Activated effector memory CD4-positive, alpha-beta T cell treated with anti-CD3 and anti-CD28 coated beads, Interleukin-2, amount 50 U/mL, for 16 hours (primary cell): ENCODE results near the gene RIN1.

ENCODE experiments used
- DNase-seq: peaks from one replicate; pipeline ENCODE4 v3.0.0-alpha.2; 2020

The RIN1 gene

DNA sequence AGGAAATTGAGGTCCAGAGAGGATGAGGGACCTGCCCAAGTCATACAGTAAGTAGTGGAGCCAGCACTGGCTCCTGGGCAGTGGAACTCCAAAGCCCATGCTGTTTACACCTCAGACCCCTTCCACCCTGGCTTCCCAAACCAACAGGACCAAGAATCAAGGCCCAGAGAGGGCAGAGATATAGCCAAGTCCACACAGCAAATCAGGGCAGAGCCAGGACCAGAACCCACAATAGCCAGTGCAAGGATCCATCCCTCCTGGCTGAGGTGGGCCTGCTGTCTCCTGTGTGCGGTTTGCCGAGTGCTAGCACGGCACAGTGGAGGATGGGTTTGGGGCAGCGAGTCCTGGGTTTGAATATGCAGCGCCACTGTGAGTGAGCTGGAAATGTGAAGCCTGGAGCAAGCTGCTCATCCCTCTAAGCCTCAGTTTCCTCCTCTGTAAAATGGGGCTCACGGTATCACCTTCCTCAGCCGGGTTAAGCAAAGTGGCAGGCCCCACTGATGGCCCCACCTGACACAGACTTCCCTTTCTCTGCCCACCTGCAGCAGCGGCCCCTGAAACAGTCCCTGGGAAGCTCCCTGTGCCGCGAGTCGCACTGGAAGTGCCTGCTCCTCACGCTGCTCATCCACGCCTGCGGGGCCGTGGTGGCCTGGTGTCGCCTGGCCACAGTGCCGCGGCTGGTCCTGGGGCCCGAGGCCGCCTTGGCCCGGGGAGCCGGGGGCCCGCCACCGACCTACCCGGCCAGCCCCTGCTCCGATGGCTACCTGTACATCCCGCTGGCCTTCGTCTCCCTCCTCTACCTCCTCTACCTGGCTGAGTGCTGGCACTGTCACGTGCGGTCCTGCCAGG lies 42.2 kb downstream of the RIN1 start:
- DNase-seq: peak; percentile 56

DNA sequence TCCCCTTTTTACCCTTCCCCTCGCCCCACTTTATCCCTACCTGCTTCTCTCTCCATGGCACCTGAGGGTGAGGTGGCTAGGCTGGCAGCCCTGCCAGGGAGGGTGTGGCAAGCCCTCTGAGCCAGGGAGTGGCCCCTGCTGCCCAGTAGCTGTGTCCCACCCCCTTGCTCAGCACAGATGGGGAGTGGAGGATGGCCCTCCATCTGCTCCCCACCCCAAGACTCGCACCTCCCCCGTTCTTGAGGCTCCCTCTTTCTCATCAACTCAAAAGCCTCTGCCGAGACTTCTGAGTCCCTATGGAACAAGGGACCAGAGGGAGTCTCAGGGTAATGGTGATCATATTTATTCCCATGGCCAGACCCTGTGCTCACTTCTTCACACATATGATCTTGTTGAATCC lies 42.9 kb downstream of the RIN1 start:
- no peak for DNase-seq

DNA sequence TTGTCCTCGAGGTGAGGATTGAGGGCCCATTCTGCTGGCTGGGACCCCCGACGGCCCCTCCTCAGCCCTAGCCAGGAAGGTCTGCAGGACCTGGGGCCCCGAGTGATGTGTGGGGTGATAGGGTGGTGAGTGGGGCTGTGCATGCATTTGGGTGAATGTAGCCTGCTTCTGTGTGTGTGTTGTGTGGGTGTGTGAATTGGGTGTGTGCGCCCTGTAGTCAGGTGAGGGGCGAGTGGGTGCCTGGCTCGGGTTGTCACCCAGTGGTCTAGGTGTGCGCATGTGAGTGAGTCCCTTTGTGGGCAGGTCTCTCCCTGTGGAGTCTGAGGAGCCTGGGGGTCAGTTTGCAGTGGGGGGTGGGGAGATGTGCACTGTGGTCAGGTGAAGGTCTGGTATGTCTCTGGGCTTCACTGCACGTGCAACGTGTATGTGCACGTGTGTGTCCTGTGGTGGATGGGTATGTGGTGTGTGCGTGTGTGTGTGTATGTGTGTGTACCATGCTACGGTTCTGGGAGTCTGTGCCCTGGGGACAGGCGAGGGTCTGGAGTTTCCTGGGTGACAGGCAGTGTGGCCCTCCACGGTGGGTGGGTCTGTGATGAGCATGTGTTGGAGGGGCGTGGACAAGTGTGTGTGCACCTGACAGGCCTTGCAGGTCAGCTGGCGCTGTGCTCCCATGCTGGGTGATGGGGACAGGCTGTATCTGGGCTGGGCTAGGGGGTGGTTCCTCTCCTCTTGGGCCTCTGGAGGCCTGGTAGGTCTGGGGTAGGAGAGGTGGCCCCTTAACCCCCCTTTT lies 43.5 kb downstream of the RIN1 start:
- DNase-seq: no peak

DNA sequence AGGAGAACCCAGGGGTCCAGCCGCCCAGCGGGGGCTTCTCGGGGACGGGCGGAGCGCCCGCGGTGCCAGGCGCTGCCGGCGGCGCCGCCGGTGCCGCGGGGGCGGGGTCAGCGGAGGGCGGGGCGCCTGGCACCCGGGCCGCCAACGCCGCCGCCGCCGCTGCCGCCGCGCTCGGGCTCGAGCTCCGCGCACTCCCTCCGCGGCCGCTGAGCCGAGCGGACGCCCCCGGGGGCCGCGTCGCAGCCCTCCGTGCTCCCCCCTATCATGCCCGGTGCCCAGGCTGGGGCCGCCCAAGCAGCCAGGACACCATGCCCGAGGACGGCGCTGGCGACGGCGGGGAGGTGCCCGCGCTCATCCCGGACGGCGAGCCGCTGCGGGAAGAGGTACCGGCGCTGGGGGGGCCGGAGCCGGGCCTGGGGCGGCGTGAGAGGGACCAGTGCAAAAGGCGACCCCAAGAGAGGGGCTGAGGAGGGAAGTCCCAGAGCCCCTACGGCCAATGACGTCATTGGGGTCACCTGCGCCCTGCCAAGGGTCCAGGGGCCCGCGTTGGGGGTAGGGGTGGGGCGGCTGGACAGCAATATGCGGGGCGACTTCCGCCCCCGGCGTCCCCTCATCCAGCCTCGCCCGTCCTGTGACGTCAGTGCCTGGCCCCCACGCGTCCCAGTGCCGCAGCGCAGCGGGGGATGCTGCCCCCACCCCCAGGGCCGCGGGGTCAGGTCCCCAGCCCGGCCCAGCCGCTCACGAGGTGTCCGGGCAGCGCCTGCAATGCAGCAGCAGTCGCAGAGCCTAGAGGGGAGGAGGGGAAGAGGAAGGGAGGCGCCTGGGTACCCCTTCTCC lies 44.3 kb downstream of the RIN1 start, which contains the start of gene TMEM151A:
Gene TMEM151A (plus strand): TSS at position 189 of the 837 bp plus-strand sequence. CDS start 120 bp downstream, at position 309.
- DNase-seq: peak; percentile 79

DNA sequence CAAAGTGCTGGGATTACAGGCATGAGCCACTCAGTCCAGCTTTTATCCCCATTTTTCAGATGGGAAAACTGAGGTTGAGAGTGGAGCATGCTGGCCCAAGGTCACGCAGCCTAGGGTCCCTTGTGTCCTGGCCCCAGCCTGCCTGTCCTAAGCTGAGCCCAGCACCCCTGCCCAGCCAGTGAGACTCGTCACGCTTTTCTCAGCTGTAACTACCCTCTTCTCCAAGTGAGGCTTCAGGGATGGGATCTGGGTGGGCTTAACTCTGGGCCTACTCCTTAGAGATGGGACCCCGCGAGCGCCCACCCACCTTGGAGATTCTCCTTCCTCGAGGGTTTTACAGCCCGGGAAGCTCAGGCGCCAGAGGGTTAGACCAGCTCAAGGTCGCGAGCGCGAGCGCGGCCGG lies 44.9 kb downstream of the RIN1 start:
- DNase-seq: no peak

DNA sequence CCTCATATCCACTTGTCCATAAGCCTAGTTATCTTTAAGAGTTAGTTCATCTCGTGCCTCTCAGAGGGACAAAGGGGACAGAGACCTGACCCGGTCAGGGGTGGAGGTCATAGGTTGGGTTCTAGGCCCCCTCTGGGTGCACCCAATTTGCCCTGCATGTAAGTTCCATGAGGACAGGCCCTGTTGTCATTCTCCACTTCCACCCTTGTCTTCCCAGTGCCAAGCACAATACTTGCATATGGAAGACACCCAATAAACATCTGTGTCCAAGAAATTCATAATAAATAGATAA lies 46.0 kb downstream of the RIN1 start:
- peak; percentile 60 for DNase-seq

DNA sequence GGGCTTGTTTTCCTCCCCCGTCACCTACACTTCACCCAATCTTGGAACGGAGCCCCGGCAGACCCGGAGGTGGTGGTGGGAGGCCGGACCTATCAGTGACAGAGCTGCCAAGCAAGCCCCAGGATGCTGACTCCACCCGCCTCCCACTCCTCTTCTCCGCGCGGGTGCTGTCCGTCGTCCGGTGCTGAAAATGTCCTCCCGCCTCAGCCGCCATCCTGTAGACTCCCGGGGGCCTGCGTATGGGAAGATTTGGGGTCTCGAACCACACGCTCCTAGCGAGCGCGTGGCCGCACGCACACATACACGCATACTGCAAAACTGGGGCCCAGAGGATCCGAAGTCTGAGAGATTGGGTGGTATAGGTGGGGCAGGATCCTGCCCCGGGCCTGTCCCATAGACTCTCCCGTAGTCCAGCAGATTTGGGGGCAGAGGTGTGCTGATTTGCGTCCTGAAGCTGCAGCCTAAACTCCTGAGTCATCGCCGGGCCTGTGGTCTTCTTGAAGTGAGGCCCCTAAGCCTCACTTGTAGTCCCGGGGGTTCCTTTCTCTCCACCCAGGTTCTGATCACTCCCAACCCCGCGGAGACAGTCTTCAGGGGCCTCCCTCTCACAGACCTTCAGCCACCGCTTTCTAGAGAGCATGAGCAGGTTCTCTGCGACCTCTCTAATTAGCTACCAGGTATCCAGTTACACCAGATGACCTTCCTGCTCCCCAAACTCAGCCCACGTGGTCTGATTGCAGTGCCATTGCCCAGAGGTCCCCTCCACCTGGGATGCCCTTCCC lies 46.5 kb downstream of the RIN1 start:
- peak; percentile 93 for DNase-seq

DNA sequence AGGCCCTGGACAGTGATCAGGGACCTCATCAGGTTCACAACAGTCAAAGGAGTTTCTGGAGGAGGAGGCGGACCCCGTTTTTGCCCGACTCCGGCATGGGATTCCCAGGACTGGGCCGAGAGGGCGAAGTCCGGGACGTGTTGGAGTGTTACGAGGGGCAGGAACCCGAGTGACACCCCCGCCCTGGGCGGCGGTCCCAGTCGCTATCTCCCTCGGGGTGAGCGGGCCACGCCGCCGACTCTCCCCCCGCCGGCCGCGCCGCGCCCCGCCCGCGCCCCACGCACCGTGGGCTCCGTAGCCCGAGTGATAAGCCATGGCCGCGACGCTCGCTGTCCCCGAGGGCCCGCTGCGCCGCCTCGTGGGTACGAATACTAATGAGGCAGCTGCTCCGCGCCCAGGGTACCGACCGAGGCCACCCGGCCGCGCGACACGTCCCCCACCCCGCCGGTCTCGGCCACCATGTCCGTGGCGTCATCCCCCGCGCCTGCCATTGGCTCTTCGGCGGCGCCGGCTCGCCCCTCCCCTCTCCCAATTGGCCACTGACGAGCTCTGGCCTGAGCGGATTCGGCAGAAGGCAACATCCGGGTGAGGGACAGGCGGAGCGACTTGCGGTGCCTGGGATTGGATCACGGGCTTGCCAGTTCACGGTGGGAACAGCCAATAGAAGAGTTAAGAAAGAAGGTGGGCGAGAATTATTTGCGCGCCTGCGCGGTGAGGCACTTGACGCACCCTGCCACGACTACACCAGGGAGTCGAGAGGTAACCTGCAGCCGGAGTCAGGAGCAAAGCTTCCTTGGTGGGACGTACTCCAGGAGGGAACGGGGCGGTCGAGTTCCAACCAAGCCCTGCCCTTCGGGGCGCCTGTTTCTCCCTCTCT lies 47.3 kb downstream of the RIN1 start, which contains the start of gene YIF1A:
Gene YIF1A (minus strand): TSS at position 473 of the 877 bp plus-strand sequence. CDS start 158 bp downstream, at position 315.
- peak; percentile 99 for DNase-seq

DNA sequence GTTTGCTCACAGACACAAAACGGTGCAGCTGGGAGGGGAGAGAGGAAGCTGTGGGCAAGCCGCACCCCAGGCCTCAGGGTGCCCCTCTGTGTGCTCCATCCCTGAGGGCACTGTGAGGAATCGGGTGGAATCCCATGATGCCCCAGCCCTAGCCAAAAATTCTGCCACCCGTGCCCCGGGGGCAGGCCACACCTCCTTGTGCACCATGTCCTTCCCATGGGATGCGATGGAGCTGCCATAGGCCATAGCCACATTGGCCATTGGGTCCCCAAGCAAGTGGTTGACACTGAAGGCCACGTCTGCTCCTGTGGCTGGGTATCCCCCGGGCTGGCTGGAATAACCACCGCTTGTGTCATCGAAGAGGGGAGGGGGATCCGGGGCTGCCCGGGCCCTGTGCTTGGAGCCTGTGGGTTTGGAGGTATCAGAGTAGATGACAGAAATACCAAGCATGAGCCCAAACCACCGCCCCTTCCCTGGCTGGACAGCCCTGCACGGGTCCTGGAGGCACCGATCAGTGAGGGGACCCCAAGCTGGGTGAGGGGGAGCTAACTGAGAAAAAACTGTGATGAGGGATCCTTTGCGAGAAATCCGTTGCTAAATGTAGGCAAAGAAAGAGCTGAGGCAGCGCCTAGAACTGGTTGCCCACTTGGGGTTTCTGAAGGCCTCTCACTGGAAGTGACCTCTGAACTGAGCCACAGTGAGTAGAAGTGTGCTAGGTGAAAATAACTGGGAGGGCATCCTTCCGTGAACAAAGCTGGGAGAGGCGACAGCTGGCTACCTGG lies 48.2 kb downstream of the RIN1 start:
- DNase-seq: no peak

DNA sequence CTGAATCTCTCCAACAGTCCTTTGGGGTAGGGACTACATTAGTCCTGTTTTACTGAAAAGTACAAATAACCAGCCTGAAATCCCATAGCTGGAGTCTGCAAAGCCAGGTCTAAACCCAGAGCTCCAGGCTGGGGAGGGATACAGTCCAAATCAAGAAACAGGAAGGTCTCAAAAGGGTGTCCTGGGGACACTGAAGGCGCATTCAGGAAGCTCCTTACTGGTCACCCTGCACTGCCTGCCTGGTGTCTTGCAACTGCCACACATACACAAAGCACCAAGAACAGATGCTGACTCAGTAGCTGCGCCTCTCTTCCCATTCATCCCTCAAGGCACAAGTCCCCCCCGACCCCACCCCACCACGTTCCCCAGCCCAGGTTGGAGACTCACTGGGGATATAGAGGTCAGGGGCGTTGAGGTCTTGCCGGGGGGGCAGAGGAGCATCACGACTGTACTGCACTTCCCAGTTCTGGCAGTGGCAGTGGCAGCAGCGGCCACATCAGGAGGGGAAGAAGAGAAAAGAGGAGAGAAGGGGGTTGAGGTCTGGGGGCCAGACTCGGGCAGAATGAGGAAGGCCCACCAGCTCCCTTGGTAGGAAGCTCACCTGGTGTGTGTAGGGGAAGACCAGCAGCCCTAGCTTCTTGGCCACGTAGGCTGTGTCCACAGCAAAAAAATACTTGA lies 48.9 kb downstream of the RIN1 start:
- no peak for DNase-seq

DNA sequence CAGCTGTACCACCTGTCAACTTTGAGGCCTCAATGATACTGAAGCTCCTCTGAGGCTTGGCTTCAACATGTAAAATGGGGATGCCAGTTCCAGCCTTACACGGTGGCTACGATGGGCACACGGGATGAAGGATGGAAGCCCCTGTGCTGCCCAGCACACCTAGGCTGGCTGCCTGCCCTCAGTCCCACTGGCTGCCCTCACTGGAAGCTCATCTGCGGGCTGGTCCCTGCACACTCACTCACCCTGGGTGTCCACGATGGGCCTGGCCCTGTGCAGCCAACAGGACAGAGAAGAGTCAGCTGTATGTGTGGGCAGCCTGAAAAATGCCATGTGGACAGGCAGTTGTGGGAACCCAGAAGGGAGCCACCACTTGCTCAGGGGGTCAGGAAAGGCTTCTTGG lies 49.5 kb downstream of the RIN1 start:
- peak; percentile 60 for DNase-seq

DNA sequence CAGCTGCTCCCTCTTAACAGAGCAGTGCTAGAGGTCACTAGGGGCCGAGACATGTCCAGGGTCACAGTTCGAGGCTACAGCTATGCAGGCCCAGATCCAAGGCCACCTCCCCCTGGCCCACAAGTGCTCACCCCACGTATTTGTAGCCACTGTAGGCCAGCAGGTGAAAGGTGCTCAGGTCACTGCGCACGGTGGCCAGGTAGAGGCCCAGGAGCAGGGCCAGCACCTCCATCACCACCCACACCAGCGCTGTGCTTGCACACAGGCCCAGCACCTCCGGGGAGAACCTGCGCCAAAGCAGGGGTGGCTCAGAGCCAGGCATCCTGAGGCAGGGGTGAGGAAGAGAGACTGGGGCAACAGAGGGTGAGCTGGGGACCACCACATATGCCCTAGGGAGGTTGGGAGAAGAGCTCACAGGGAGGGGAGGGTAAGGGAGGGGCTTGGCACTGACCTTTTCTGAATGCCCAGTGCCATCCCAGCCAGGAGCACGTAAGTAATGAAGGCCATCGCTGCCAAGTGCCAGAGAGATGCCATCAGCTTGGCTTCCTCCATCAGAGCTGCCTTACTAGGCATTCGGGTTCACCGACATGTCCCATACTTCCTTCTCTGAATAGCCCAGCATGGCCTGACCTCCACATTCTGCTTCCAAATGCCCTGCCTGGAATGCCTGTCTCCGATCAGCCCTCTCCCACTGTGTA lies 50.8 kb downstream of the RIN1 start:
- no peak for DNase-seq

DNA sequence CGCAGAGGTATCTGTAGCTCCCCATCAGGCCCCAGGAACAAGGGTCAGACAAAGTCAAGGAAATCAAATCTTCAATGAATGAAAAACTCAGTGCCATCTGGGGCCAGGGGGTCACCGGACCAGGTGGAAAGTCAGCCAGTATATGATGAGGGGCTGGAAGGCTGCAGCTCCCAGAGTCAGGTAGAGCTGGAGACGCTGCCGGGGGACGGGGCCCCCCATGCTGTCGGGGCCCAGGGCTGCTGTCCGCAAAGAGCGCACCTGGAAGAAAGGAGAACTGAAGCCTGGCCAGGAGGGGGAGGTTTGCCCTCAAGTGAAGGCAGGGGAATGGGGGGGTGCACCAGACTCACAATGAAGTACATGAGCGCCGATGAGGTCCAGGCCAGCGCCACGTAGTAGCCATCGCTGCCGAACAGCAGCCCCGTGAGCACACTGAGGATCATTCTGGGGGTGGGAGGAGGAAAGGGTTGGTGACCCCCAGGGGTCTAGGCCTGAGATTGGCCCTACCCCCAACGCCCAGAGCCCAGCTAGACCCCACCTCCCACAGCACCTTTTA lies 51.6 kb downstream of the RIN1 start:
- DNase-seq: no peak

DNA sequence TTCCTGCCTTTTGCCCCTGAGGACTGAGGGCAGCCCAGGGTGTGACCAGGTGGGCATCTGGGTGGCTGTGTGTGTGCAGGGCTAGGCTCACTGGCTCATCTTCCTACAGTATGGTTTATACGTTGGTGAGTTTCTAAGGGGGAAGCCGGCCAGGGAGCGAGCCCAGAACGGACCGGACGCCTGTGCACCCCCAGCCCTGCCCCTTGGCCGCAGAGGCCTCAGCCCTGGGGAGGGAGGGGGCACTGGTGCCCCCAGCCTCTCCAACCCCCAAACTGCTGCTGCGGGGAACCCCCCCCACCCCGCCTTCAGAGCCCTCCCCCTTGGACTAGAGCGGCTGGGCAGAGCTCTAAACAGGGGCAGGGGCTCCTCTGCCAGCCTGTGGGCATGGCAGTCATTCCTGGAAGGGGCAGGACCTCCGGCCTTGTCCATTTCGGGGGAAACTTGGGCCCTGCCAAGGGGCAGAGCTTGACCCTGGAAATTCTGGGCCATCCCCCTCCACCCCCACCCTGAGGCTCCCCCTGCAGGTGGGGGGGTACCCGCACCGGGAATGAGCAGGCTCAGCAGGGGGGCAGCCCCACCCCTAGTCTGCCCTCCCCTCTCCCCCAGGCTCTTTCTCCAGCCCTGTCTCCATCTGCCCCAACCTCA lies 52.7 kb downstream of the RIN1 start:
- no peak for DNase-seq

DNA sequence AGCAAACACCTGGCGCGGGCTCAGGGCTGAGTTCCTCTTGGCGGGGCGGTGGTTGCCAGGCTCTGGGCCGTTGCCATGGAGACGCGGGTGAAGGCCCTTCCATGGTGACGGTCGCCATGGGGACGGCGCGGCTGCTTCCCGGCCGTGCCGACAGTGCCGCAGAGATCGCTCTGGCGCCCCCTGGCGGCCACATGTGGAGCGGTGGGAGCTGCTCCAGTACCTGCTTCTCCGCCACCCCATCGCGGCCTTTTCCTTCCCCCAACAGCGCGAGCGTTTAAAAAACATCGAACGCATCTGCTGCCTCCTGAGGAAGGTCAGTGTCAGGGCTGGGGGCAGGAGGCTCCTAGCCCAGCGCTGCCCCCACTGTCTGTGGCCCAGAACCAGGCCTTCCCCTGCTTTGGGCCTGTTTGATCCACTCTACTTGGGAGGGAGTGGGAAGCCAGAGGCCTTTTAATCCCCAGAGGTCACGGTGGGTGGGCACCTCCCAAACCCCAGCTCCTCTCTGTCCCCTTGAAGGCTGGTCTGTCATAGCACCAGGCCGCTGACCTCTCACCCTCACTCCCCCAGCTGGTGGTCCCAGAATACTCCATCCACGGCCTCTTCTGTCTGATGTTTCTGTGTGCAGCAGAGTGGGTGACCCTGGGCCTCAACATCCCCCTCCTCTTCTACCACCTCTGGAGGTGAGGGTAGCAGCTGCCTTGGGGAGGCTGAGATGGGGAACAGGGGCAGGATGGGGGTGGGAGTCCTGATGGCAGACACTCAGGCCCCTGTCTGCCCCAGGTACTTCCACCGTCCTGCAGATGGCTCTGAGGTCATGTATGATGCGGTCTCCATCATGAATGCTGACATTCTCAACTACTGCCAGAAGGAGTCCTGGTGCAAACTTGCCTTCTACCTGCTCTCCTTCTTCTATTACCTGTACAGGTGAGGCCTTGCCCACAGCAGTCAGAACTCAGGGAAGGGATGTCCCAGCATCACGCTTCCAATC lies 53.5 kb downstream of the RIN1 start:
- peak; percentile 100 for DNase-seq
